Spleen (tissue), 11 donors: Measurements from ENCODE around the gene STX8. TPM values are rescaled to one million over a fixed set of nuclear protein-coding genes. Genes with fewer than 3 reads are reported as not detected.

Source experiments
- DNase-seq: peaks from one replicate; pipeline ENCODE4 v3.0.0-alpha.2; 2020
- H3K27ac ChIP-seq, 8 donors: fragments of 200-600 bp; sonication (generic) in 7 of 8; 1 replicate in 4 of 8; 2 replicates in 4 of 8; pipeline versions ENCODE4 v1.5.0 to v1.8.0; 2016 to 2021; ENCODE audit warnings: inconsistent platforms in 4 of 8, mild to moderate bottlenecking in 4 of 8, moderate library complexity in 1 of 8
- H3K27me3 ChIP-seq, 7 donors: fragments of 200-600 bp; sonication (generic) in 6 of 7; replicated peaks in 1 of 7; 1 replicate in 4 of 7; 2 replicates in 3 of 7; pipeline versions ENCODE4 v1.5.0 to v1.8.0; 2016 to 2021; ENCODE audit warnings: inconsistent platforms in 3 of 7, mild to moderate bottlenecking in 1 of 7
- H3K36me3 ChIP-seq, 6 donors: fragments of 200-600 bp; sonication (generic) in 5 of 6; 1 replicate in 4 of 6; 2 replicates in 2 of 6; pipeline versions ENCODE4 v1.5.0 to v1.8.0; 2016 to 2021; ENCODE audit warnings: inconsistent platforms in 2 of 6
- H3K4me1 ChIP-seq, 6 donors: fragments of 200-600 bp; sonication (generic) in 5 of 6; 1 replicate in 3 of 6; 2 replicates in 3 of 6; pipeline versions ENCODE4 v1.5.0 to v1.8.0; 2016 to 2021; ENCODE audit warnings: inconsistent platforms in 3 of 6
- H3K4me3 ChIP-seq, 8 donors: fragments of 200-600 bp; sonication (generic) in 7 of 8; 1 replicate in 4 of 8; 2 replicates in 4 of 8; pipeline versions ENCODE4 v1.5.0 to v1.8.0; 2016 to 2021; ENCODE audit warnings: inconsistent platforms in 4 of 8, mild to moderate bottlenecking in 4 of 8, moderate library complexity in 2 of 8
- H3K9me3 ChIP-seq, 8 donors: fragments of 200-600 bp; sonication (generic) in 7 of 8; 1 replicate in 4 of 8; 2 replicates in 4 of 8; pipeline versions ENCODE4 v1.5.0 to v1.8.0; 2016 to 2021; ENCODE audit warnings: inconsistent platforms in 4 of 8
- POLR2A ChIP-seq, 3 donors: fragments of 450-650 bp; IDR thresholded peaks; one replicate each; pipeline ENCODE4 v1.5.1; 2017; ENCODE audit warnings: antibody characterized with exemption in 3 of 3, mild to moderate bottlenecking in 1 of 3
- POLR2AphosphoS5 ChIP-seq, 3 donors: sonication (generic); formaldehyde crosslinking; IDR thresholded peaks; one replicate each; pipeline ENCODE4 v1.5.1; 2017; ENCODE audit warnings: antibody characterized with exemption in 3 of 3
- WGBS, 5 donors: extraction: QIAGEN DNeasy Blood & Tissue Kit in 3 of 5; methylation state at CpG; one replicate each; pipeline versions ENCODE4 v1.1.5 to v1.1.7; 2013 to 2018; 5-methylcytosine and 5-hydroxymethylcytosine counted together
- intact Hi-C: fragments of 100-400 bp; cut with DNase I; formaldehyde crosslinking; loops from one replicate; pipeline ENCODE4 v1.15.0; 2023; ENCODE audit warnings: low total_unique reads
- polyA plus RNA-seq, 3 donors: library from polyadenylated mRNA; stranded (reverse); fragments of 200-250 nt; gene quantifications; one replicate each; pipeline ENCODE4 v1.2.1, GENCODE V29; 2013
- total RNA-seq, 7 donors: library from RNA; depleted of rRNA in 3 of 7; stranded (reverse); fragments of >200 nt in 3 of 7; fragmentation: NEBNext Ultra II Directional in 4 of 7; extraction: Animal tissue kit (Norgen Biotek cat#: 25700) in 4 of 7; gene quantifications; one replicate each; pipeline versions ENCODE4 v1.1.0 to v1.2.1, GENCODE V29; 2016 to 2021
- TF ChIP-seq, protein P1 (sequence below), 11 experiments: fragments of 200-600 bp in 7 of 11; fragments of 450-650 bp in 4 of 11; sonication (generic) in 4 of 11; IDR thresholded peaks in 8 of 11; conservative IDR thresholded peaks in 3 of 11; 1 replicate in 7 of 11; 2 replicates in 4 of 11; pipeline versions ENCODE4 v1.4.0 to v1.8.0; 2016 to 2021; ENCODE audit warnings: antibody characterized with exemption in 11 of 11, inconsistent platforms in 4 of 11, mild to moderate bottlenecking in 1 of 11
- donor health status: healthy with polysubstance abuse.
- donor health status: DM: no; HTN: no; CAD: no; lungs with moderate emphysema.
- donor health status: DM: no; HTN: no; CAD: no.
- donor health status: Bipolar disorder and iron deficiency.
- donor health status: healthy.
- donor health status: DM: no; HTN: no; CAD: no.
- donor health status: DM: yes; HTN: yes; CAD: no.

The STX8 gene
- total and polyA plus RNA-seq, 10 donors: 37.3 to 59.8 (median 48.9) TPM

DNA sequence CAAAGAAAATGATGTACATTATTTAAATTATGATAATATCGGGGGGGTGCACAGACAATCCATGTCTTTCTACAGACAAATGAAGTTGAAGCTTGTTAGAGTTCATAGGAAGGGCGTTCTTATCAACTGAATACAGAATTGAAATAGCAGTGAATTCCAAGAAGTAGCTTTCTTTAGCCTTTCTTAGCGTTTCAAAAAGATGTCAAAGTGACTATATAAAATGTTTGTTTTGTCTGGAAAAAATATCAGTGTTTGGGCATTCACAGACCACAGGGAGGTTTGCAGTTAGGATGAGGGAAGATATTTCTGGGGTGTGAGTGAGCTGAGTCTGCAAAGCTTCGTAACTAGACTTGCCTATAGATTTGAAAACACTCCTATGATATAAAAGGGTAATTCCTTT is 55.0 kb downstream of the STX8 start:
- no peaks in the 10 kb centered on the region for H3K27me3 ChIP-seq
- H3K27ac ChIP-seq: no peak overlapping the region
- WGBS, 5 donors: 74 to 82% (median 80%) methylated on average over 4 of the region's 4 CpGs
- TF ChIP-seq POLR2A (IDR thresholded peaks at IDR 0.05): no peak
- TF ChIP-seq, protein P1, sequence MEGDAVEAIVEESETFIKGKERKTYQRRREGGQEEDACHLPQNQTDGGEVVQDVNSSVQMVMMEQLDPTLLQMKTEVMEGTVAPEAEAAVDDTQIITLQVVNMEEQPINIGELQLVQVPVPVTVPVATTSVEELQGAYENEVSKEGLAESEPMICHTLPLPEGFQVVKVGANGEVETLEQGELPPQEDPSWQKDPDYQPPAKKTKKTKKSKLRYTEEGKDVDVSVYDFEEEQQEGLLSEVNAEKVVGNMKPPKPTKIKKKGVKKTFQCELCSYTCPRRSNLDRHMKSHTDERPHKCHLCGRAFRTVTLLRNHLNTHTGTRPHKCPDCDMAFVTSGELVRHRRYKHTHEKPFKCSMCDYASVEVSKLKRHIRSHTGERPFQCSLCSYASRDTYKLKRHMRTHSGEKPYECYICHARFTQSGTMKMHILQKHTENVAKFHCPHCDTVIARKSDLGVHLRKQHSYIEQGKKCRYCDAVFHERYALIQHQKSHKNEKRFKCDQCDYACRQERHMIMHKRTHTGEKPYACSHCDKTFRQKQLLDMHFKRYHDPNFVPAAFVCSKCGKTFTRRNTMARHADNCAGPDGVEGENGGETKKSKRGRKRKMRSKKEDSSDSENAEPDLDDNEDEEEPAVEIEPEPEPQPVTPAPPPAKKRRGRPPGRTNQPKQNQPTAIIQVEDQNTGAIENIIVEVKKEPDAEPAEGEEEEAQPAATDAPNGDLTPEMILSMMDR (IDR thresholded peaks at IDR 0.05 in 8 of 11, conservative IDR thresholded peaks at IDR 0.05 in 3 of 11): no peak
- H3K4me1 ChIP-seq: peaks cover 0 to 15% (median 0%) of the 10 kb centered on the region in 6 donors
- intact Hi-C loops: loop anchor here (5.0 to 10.0 kb wide), 2 partner anchors 118 to 526 kb away; no protein-coding TSS in a partner anchor
- H3K9me3 ChIP-seq: no peaks in the 10 kb centered on the region
- H3K4me3 ChIP-seq: no peak overlapping the region
- DNase-seq: no peak
- H3K36me3 ChIP-seq: peaks cover 0 to 6% (median 0%) of the 10 kb centered on the region in 6 donors

DNA sequence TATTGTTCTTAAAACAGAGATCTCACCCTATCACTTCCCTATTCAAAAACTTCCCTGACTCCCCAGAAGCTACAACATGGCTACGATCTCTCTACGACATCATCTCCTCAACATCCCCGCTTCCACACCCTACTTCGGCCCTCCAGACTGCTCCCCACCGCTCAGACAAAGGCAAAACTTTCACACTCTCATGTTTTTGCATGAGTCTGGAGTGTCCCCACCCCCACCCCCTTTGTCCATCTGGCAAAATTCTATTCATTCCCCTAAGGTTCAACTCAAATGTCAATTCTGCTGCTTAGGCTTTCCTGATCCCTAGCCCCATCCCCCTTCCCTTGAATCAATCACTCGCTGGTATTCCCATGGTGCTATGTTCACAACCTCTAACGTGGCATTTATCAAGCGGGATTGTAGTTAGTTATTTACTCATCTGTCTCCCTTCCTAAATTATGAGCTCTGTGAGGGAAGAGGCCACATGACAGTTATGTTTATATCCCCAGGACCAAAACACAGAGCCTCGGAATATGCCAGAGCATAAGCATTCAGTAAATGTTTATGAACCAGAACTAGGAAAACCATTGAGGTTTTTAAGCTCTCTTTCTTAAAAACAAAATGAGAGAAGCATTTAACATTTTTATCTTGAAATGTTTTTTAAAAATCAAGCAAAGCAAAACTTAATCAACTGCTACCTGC is 55.9 kb downstream of the STX8 start:
- no peak overlapping the region for H3K27ac ChIP-seq
- H3K4me1 ChIP-seq: peaks cover 0 to 15% (median 0%) of the 10 kb centered on the region in 6 donors
- H3K9me3 ChIP-seq: no peaks in the 10 kb centered on the region
- no peaks in the 10 kb centered on the region for H3K27me3 ChIP-seq
- TF ChIP-seq POLR2AphosphoS5 (IDR thresholded peaks at IDR 0.05): no peak
- TF ChIP-seq, protein P1 (IDR thresholded peaks at IDR 0.05 in 8 of 11, conservative IDR thresholded peaks at IDR 0.05 in 3 of 11): no peak
- no peak for TF ChIP-seq POLR2A (IDR thresholded peaks at IDR 0.05)
- intact Hi-C loops: loop anchor here (5.0 to 10.0 kb wide), 2 partner anchors 117 to 525 kb away; no protein-coding TSS in a partner anchor
- no peak for DNase-seq
- no peak overlapping the region for H3K4me3 ChIP-seq
- peaks cover 0 to 6% (median 0%) of the 10 kb centered on the region in 6 donors for H3K36me3 ChIP-seq
- WGBS, 5 donors: 78 to 93% (median 84%) methylated on average over 8 to 9 of the region's 9 CpGs

DNA sequence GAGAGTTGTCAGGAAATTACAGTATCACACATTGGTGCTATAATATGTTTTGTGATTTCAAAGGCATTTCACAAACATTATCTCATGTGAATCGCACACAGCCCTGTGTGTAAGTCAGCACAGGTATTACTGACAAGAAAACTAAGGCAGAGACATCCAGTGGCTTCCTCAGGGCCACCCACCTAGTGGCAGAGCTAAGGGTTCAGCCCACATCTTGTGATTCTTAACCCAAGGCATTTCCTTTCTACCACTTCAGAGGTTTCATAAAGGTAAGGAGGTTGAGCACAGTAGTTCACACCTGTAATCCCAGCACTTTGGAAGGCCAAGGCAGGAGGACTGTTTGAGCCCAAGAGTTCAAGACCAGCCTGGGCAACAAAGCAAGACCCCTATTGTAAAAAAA is 58.2 kb downstream of the STX8 start:
- TF ChIP-seq POLR2A (IDR thresholded peaks at IDR 0.05) (no peak), POLR2AphosphoS5 (IDR thresholded peaks at IDR 0.05) (no peak)
- TF ChIP-seq, protein P1 (IDR thresholded peaks at IDR 0.05 in 8 of 11, conservative IDR thresholded peaks at IDR 0.05 in 3 of 11): no peak

DNA sequence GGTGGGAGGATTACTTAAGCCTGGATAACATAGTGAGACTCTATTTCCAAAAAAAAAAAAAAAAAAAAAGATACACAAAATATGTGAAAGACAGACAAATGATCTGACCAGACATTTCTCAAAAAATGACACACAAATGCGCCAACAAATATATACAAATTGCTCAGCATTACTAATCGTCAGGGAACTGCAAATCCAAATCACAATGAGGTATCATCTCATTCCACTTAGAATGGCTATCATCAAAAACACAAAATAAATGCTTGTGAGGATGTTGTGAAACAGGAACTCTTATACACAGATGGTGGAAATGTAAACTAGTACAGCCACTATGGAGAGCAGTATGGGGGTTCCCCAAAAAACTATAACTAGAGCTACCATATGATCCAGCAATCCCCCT is 62.4 kb downstream of the STX8 start:
- no peak for TF ChIP-seq POLR2A (IDR thresholded peaks at IDR 0.05)
- no peak for TF ChIP-seq POLR2AphosphoS5 (IDR thresholded peaks at IDR 0.05)
- TF ChIP-seq, protein P1 (IDR thresholded peaks at IDR 0.05 in 8 of 11, conservative IDR thresholded peaks at IDR 0.05 in 3 of 11): no peak
- no peak for DNase-seq
- 90 to 98% (median 94%) methylated on average over 2 of the region's 2 CpGs for WGBS, 5 donors

More for the DNA sequence above, 58.2 kb downstream of the STX8 start:
- H3K27me3 ChIP-seq: no peaks in the 10 kb centered on the region
- no peak overlapping the region for H3K4me3 ChIP-seq
- no peaks in the 10 kb centered on the region for H3K36me3 ChIP-seq
- WGBS, 5 donors: 73 to 90% (median 78%) methylated on average over 1 of the region's 1 CpG
- peaks cover 0 to 15% (median 0%) of the 10 kb centered on the region in 6 donors for H3K4me1 ChIP-seq
- H3K9me3 ChIP-seq: no peaks in the 10 kb centered on the region
- intact Hi-C loops: no loop called here
- no peak for DNase-seq
- H3K27ac ChIP-seq: no peak overlapping the region

More for the DNA sequence above, 62.4 kb downstream of the STX8 start:
- intact Hi-C loops: no loop called here
- H3K4me1 ChIP-seq: no peaks in the 10 kb centered on the region
- peaks cover 0 to 10% (median 0%) of the 10 kb centered on the region in 6 donors for H3K36me3 ChIP-seq
- H3K4me3 ChIP-seq: no peak overlapping the region
- H3K27me3 ChIP-seq: no peaks in the 10 kb centered on the region
- no peak overlapping the region for H3K27ac ChIP-seq
- peaks cover 12 to 34% (median 23%) of the 10 kb centered on the region in 8 donors for H3K9me3 ChIP-seq
